ENCODE measurements around the gene FAM135A.
A peak's percentile ranks its signal among the peaks of the same experiment; 100 is the strongest.

FAM135A gene

DNA sequence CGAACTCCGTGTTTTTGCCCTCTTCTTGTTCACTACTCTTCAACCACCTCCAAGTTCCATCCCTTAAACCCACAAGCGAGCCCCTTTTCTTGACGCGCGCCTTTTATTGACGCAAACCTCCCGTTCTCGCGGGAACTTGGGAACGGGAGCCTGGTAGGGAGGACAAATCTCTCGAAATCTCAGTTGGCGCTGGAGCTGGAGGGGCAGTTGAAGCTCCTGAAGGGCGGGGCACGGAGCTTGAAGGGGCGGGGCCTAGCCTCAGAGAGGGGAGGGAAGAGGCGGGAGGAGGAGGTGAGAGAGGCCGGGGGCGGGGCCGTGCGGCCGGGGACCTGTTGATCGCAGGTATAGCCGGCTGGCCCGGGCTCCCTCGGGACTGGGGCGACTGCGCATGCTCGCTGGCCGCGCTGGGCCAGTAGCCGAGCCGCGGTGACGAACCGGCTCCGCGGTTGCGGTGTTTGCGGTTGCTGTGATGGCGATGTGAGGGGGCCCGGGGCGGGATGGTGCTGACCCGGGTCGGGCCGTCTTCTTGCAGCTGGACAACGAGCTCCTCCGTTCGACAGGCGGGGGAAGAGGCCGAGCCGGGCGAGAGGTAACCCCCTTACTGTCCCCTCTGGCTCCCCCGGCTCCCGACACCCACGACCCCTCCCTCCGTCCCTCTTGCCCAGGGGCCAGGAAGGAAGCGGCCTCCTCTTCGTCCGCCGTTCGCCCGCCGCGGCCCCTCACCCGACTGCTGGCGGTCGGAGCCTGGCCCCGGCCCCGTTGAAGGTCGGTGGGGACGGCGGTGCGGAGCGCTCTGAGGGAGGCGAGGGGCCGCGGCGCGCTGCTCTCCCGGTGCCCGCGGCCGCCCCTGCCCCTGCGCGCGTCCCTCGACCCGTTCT lies at the start of gene FAM135A:
Gene FAM135A, plus strand, starts transcription at position 395 of the 878 bp plus-strand sequence. CDS start 14,835 bp downstream, outside the sequence.
- DNase-seq, result peak; percentile 97

DNA sequence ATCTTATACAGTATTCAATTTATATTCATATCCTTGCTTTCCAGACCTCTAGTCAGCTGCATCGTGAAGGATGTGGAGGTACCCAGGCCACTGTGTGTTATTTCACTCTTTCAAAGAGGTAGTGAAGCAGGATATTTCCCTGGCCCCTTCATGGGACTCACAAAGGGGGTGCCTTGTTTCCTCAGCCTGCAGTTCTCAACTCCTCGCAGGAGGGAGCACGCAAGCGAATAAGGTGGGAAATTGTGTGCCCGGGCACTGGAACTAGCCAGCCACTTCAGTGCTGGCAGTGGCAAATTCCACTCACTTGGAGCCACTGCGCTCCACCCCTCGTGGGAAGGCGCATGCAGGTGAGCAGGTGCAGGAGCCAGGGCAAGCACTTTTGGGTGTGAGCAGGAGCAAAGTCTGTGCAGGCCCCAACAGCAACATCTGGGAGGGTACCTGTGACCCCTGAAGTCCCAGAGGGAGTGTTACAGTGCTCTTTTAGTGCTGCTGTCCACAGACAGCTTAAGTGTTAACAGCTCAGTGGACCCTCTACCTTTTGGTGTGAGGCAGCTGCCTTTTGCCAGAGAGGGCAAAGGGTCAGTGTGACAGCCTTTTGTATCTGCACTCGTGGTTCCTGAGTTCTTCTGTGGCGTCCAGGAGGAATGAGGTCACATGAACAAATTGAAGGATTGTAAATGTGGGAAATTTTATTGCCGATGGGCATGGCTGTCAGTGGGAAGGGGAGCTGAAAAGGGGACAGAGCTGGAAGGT lies 49.4 kb upstream of the FAM135A start:
- no peak for DNase-seq

DNA sequence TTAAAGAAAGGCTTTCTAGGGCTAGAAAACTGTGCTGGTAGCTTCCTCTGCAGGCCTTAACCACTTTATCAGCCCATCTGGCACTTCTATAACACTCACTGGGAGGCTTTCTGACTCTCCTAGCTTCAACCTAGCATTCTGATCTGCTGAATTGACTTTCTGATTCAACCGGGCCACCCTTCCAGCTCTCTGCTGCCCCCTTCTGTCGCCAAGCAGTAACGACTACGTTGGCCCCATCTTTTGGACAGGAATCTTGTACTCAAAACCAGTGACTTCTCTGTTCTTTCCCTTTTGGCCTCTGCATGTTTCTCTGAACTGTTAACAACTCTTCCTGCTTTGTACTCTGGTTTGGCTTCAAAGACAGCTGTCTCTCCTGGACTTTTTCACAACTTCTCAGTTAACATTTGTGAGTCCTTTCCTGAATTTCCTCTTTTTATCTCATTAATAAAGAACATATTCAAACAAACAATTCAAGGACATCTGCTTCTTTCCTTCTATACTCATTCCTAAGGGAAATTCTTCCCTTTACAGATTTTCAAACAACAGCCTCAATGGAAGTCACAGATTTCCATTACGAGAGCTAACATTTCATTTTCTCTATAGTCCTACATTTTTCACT lies 43.9 kb upstream of the FAM135A start:
- peak; percentile 22 for DNase-seq

- no peak for DNase-seq
These were observed 42.8 kb upstream of the FAM135A start for GRCh38 chr6:70370496-70370895.

GRCh38 chr6:70371454-70372105 lies 41.7 kb upstream of the FAM135A start:
- DNase-seq, result peak; percentile 80

GRCh38 chr6:70375166-70375565 lies 38.1 kb upstream of the FAM135A start:
- DNase-seq, result no peak

- no peak for DNase-seq
These were observed 37.4 kb upstream of the FAM135A start for GRCh38 chr6:70375882-70376281.

- no peak for DNase-seq
These were observed 36.7 kb upstream of the FAM135A start for GRCh38 chr6:70376628-70377027.

GRCh38 chr6:70377372-70377771 lies 35.9 kb upstream of the FAM135A start:
- no peak for DNase-seq

GRCh38 chr6:70379473-70380013 lies 33.8 kb upstream of the FAM135A start:
- DNase-seq, result no peak

- DNase-seq, result no peak
These were observed 33.1 kb upstream of the FAM135A start for GRCh38 chr6:70380252-70380651.

DNA sequence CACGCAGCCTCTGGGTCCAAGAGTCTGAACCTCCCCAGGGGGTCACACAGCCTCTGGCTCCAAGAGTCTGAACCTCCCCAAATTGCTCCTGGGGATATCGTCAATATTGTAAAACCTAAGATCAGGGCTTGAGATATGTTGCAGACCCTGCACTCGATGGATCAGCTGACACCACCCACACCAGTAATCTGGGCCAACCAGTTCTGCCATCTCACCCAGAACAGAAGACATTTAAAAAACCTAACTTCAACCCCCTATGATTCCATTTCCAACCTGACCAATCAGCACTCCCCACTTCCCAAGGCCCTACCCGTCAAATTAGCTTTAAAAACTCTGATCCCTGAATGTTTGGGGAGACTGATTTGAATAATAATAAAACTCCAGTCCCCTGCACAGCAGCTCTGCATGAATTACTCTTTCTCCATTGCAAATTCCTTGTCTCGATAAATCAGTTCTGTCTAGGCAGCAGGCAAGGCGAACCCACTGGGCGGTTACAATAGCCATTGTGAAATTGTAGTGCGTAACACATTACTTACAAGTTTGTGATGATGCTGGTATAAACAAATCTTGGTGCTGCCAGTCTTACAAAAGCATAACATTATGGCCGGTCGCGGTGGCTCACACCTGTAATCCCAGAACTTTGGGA lies 32.4 kb upstream of the FAM135A start:
- no peak for DNase-seq

- no peak for DNase-seq
These were observed 31.9 kb upstream of the FAM135A start for GRCh38 chr6:70381417-70381782.

- no peak for DNase-seq
These were observed 27.4 kb upstream of the FAM135A start for GRCh38 chr6:70385901-70386300.

DNA sequence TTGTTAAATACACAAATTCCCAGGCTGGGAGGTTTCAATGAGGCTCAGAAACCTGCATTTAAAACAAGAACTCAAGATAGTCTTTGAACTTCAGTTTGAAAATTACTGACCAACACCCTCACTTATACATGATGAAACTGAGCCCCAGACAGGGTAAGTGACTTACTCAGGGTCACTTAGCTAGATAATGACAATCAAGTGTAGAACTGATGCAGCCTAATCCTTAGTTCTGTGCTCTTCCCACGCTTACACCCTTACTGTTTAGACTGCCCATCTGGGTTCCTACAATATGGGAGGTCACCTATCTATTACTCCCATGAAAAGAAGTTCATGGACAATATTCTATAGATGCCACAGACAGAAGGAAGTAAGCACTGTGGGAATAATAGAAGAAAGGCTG lies 24.5 kb upstream of the FAM135A start:
- DNase-seq, result no peak

- DNase-seq, result no peak
These were observed 24.0 kb upstream of the FAM135A start for GRCh38 chr6:70389261-70389660.

- DNase-seq, result peak; percentile 85
These were observed 23.2 kb upstream of the FAM135A start for GRCh38 chr6:70390067-70390466.

- DNase-seq, result no peak
These were observed 21.8 kb upstream of the FAM135A start for GRCh38 chr6:70391492-70391891.

GRCh38 chr6:70394518-70395300 lies 18.6 kb upstream of the FAM135A start:
- no peak for DNase-seq

DNA sequence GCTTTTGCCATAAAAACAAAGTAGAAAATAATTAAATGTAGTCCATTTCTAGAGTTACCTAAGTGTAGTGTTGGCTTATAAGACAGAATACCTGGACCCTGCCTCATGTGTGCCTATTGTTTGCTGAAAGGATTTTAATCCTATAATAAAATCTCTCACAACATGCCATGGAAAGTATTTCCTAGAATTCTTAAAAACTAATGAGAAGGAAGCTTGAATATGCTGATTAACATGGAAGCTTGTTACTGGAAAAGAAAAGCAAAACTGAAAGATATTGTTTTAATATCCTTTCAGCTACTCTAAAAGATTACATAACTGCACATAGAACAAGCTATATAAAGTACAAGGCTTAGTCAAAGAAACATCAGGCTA lies 18.0 kb upstream of the FAM135A start:
- DNase-seq, result no peak

GRCh38 chr6:70396163-70396562 lies 17.1 kb upstream of the FAM135A start:
- DNase-seq, result no peak

All from COR-L47 (cell line).